ENCODE data around the gene BBS10. TPM values are rescaled to one million over a fixed set of nuclear protein-coding genes. Genes with fewer than 3 reads are reported as not detected.
"Not testable (repeated sequence)": the region's sequence is repeated elsewhere in the genome, so short reads cannot be mapped to it uniquely, and the experiment has no call there.

The BBS10 gene
- total RNA-seq, 2 experiments from 2014 or later = 4.4 to 5.0 TPM

GRCh38 chr12:76360316-76360715, 12.1 kb upstream of the BBS10 start:
- ChIA-PET CTCF (no interaction called here), POLR2A (no interaction called here)
- Mint-ChIP-seq H3K4me3 (no peak overlapping the region), H3K9me3 (peaks cover 6% of the 10 kb centered on the region), H3K27me3 (no peaks in the 10 kb centered on the region), H3K27ac (no peak overlapping the region), H3K36me3 (ENCODE audit: low read depth) (peaks cover 68% of the 10 kb centered on the region), H3K4me1 (no peaks in the 10 kb centered on the region)
- no peak for DNase-seq

- H3K27me3 Mint-ChIP-seq = no peaks in the 10 kb centered on the region
- DNase-seq = no peak
- no peaks in the 10 kb centered on the region for H3K4me1 Mint-ChIP-seq
- ChIA-PET CTCF (no interaction called here), POLR2A (no interaction called here)
- peaks cover 37% of the 10 kb centered on the region for H3K36me3 Mint-ChIP-seq (ENCODE audit: low read depth)
- H3K4me3 Mint-ChIP-seq = no peak overlapping the region
- H3K27ac Mint-ChIP-seq = no peak overlapping the region
- no peaks in the 10 kb centered on the region for H3K9me3 Mint-ChIP-seq
Observed at GRCh38 chr12:76356071-76356470, 7.9 kb upstream of the BBS10 start.

GRCh38 chr12:76346798-76347420, 1.3 kb downstream of the BBS10 start:
- Mint-ChIP-seq H3K4me3 (peak overlapping the region; percentile 96), H3K27me3 (no peaks in the 10 kb centered on the region), H3K36me3 (ENCODE audit: low read depth) (peaks cover 9% of the 10 kb centered on the region), H3K4me1 (peaks cover 25% of the 10 kb centered on the region), H3K9me3 (no peaks in the 10 kb centered on the region), H3K27ac (no peak overlapping the region)
- no peak for DNase-seq
- ChIA-PET POLR2A (no interaction called here), CTCF (interaction anchor here (0.8 to 3.1 kb wide), 10 partner anchors 9 to 820 kb away, joined by 3 to 15 read pairs (median 5); no protein-coding TSS in a partner anchor)

- Mint-ChIP-seq H3K27me3 (peaks cover 2% of the 10 kb centered on the region), H3K4me3 (no peak overlapping the region), H3K4me1 (peaks cover 25% of the 10 kb centered on the region), H3K36me3 (ENCODE audit: low read depth) (peaks cover 9% of the 10 kb centered on the region), H3K9me3 (no peaks in the 10 kb centered on the region), H3K27ac (no peak overlapping the region)
- CTCF ChIA-PET = no interaction called here
- DNase-seq = no peak
- POLR2A ChIA-PET = no interaction called here
Observed at GRCh38 chr12:76346236-76346635, 2.0 kb downstream of the BBS10 start.

- DNase-seq = no peak
- Mint-ChIP-seq H3K4me3 (no peak overlapping the region), H3K4me1 (peaks cover 25% of the 10 kb centered on the region), H3K27ac (no peak overlapping the region), H3K27me3 (peaks cover 2% of the 10 kb centered on the region), H3K9me3 (no peaks in the 10 kb centered on the region), H3K36me3 (ENCODE audit: low read depth) (peaks cover 2% of the 10 kb centered on the region)
- POLR2A ChIA-PET = no interaction called here
- CTCF ChIA-PET = no interaction called here
Observed at GRCh38 chr12:76345569-76345968, 2.6 kb downstream of the BBS10 start.

GRCh38 chr12:76341436-76342030, 6.7 kb downstream of the BBS10 start:
- no peaks in the 10 kb centered on the region for H3K9me3 Mint-ChIP-seq

GRCh38 chr12:76340680-76341435, 7.4 kb downstream of the BBS10 start:
- H3K9me3 Mint-ChIP-seq = no peaks in the 10 kb centered on the region
- no peaks in the 10 kb centered on the region for H3K4me1 Mint-ChIP-seq
- CTCF ChIA-PET = interaction anchor here (0.6 kb wide), 1 partner anchor 282 kb away, joined by 3 read pairs; no protein-coding TSS in a partner anchor
- no peak for DNase-seq
- peaks cover 7% of the 10 kb centered on the region for H3K27me3 Mint-ChIP-seq
- no peak overlapping the region for H3K27ac Mint-ChIP-seq
- H3K36me3 Mint-ChIP-seq (ENCODE audit: low read depth) = no peaks in the 10 kb centered on the region
- H3K4me3 Mint-ChIP-seq = no peak overlapping the region
- POLR2A ChIA-PET = no interaction called here

More at GRCh38 chr12:76341436-76342030, 6.7 kb downstream of the BBS10 start:
- ChIA-PET POLR2A (no interaction called here), CTCF (no interaction called here)
- DNase-seq = no peak
- no peak overlapping the region for H3K27ac Mint-ChIP-seq
- H3K36me3 Mint-ChIP-seq (ENCODE audit: low read depth) = peaks cover 2% of the 10 kb centered on the region
- H3K27me3 Mint-ChIP-seq = peaks cover 7% of the 10 kb centered on the region
- no peak overlapping the region for H3K4me3 Mint-ChIP-seq
- H3K4me1 Mint-ChIP-seq = peaks cover 4% of the 10 kb centered on the region

- Mint-ChIP-seq H3K4me3 (no peak overlapping the region), H3K36me3 (ENCODE audit: low read depth) (no peaks in the 10 kb centered on the region), H3K9me3 (no peaks in the 10 kb centered on the region), H3K27me3 (peaks cover 11% of the 10 kb centered on the region), H3K27ac (no peak overlapping the region), H3K4me1 (no peaks in the 10 kb centered on the region)
- POLR2A ChIA-PET = interaction anchor here (1.0 kb wide), 1 partner anchor 11 kb away, joined by 4 read pairs; the partner anchor contains the start of gene BBS10
- CTCF ChIA-PET = interaction anchor here (1.7 kb wide), 1 partner anchor 10 kb away, joined by 5 read pairs; the partner anchor contains the start of gene BBS10
- no peak for DNase-seq
Observed at GRCh38 chr12:76337583-76337982, 10.6 kb downstream of the BBS10 start.

GRCh38 chr12:76332606-76333005, 15.6 kb downstream of the BBS10 start:
- DNase-seq = no peak
- Mint-ChIP-seq H3K36me3 (ENCODE audit: low read depth) (no peaks in the 10 kb centered on the region), H3K27me3 (peaks cover 17% of the 10 kb centered on the region), H3K27ac (no peak overlapping the region), H3K4me3 (no peak overlapping the region), H3K4me1 (no peaks in the 10 kb centered on the region), H3K9me3 (no peaks in the 10 kb centered on the region)
- POLR2A ChIA-PET = no interaction called here
- CTCF ChIA-PET = no interaction called here

GRCh38 chr12:76329606-76330005, 18.6 kb downstream of the BBS10 start:
- Mint-ChIP-seq H3K9me3 (peaks cover 3% of the 10 kb centered on the region), H3K4me1 (no peaks in the 10 kb centered on the region), H3K4me3 (no peak overlapping the region), H3K27ac (no peak overlapping the region), H3K36me3 (ENCODE audit: low read depth) (no peaks in the 10 kb centered on the region), H3K27me3 (peaks cover 13% of the 10 kb centered on the region)
- POLR2A ChIA-PET = no interaction called here
- DNase-seq = no peak
- CTCF ChIA-PET = no interaction called here

- H3K36me3 Mint-ChIP-seq (ENCODE audit: low read depth) = no peaks in the 10 kb centered on the region
- H3K4me3 Mint-ChIP-seq = no peak overlapping the region
- H3K9me3 Mint-ChIP-seq = peaks cover 3% of the 10 kb centered on the region
- H3K4me1 Mint-ChIP-seq = no peaks in the 10 kb centered on the region
- H3K27me3 Mint-ChIP-seq = peaks cover 13% of the 10 kb centered on the region
- no peak for DNase-seq
- CTCF ChIA-PET = no interaction called here
- no peak overlapping the region for H3K27ac Mint-ChIP-seq
- POLR2A ChIA-PET = no interaction called here
Observed at GRCh38 chr12:76329159-76329558, 19.1 kb downstream of the BBS10 start.

GRCh38 chr12:76319595-76320319, 28.5 kb downstream of the BBS10 start:
- H3K36me3 Mint-ChIP-seq (ENCODE audit: low read depth); H3K9me3 Mint-ChIP-seq; POLR2A ChIA-PET; H3K4me1 Mint-ChIP-seq; H3K4me3 Mint-ChIP-seq; DNase-seq; CTCF ChIA-PET; H3K27ac Mint-ChIP-seq: not testable (repeated sequence)
- H3K27me3 Mint-ChIP-seq = peaks cover 11% of the 10 kb centered on the region
